ENCODE measurements around the gene NINL. TPM values are rescaled to one million over a fixed set of nuclear protein-coding genes. Genes with fewer than 3 reads are reported as not detected.

NINL gene
- polyA plus RNA-seq, 1 donor (not counting 4 experiments of a cell fraction or from before 2014, with no cell fraction given): 0.79 TPM

DNA sequence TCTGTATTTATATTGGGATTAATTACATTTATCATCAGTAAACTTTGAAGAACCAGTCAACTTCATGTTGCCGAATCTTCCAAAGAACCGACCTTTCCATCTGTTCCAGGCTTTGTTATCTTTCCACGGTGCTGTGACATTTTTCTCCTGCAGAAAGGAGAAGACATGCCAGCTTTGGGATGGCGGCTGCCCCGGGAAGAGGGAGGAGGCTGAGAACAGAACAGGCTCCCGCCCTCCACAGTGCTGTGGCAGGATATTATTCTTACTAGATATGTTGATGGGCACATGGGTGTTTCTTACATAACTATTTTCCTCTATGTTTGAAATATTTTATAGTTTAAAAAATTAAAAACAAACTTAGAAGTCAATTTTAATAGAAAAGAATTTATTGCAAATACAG is 133.0 kb downstream of the NINL start:
- no peaks in the 10 kb centered on the region for H3K4me1 ChIP-seq (ENCODE audit: control insufficient read depth, extremely low read depth, insufficient read depth, low read length)
- TF ChIP-seq, protein P1, sequence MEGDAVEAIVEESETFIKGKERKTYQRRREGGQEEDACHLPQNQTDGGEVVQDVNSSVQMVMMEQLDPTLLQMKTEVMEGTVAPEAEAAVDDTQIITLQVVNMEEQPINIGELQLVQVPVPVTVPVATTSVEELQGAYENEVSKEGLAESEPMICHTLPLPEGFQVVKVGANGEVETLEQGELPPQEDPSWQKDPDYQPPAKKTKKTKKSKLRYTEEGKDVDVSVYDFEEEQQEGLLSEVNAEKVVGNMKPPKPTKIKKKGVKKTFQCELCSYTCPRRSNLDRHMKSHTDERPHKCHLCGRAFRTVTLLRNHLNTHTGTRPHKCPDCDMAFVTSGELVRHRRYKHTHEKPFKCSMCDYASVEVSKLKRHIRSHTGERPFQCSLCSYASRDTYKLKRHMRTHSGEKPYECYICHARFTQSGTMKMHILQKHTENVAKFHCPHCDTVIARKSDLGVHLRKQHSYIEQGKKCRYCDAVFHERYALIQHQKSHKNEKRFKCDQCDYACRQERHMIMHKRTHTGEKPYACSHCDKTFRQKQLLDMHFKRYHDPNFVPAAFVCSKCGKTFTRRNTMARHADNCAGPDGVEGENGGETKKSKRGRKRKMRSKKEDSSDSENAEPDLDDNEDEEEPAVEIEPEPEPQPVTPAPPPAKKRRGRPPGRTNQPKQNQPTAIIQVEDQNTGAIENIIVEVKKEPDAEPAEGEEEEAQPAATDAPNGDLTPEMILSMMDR (optimal IDR thresholded peaks at IDR 0.05 in 1 of 3, IDR thresholded peaks at IDR 0.05 in 1 of 3, conservative IDR thresholded peaks at IDR 0.05 in 1 of 3; ENCODE audit: extremely low read depth in 1 of 3, insufficient read depth in 2 of 3, low read length in 3 of 3): no peak
- no peak for TF ChIP-seq EZH2 (IDR thresholded peaks at IDR 0.05; ENCODE audit: low read length)
- no peak for DNase-seq (ENCODE audit: low read depth, low spot score)
- H3K9ac ChIP-seq (ENCODE audit: control insufficient read depth, extremely low read depth, insufficient read depth, low read length): no peak overlapping the region
- H3K9me3 ChIP-seq (ENCODE audit: control insufficient read depth, low read depth, low read length): no peaks in the 10 kb centered on the region
- no peaks in the 10 kb centered on the region for H4K20me1 ChIP-seq (ENCODE audit: control insufficient read depth, extremely low read depth, insufficient read depth, low read length)
- H3K4me3 ChIP-seq (ENCODE audit: control insufficient read depth in 2 of 3, extremely low read depth in 1 of 3, insufficient read depth in 2 of 3, low read depth in 1 of 3, low read length in 3 of 3): no peak overlapping the region
- dilution Hi-C loops (cut with MboI; ENCODE audit: extremely low pct_ligation_motif_present, low sequenced_read_pairs): no loop called here
- no peak for FAIRE-seq
- no peaks in the 10 kb centered on the region for H3K27me3 ChIP-seq (ENCODE audit: control insufficient read depth, extremely low read depth, insufficient read depth, low read length)
- H3K36me3 ChIP-seq (ENCODE audit: control insufficient read depth in 2 of 2, extremely low read depth in 1 of 2, insufficient read depth in 2 of 2, low read length in 2 of 2): no peaks in the 10 kb centered on the region
- no peak overlapping the region for H2AFZ ChIP-seq (ENCODE audit: control insufficient read depth, low read length)
- H3K4me2 ChIP-seq (ENCODE audit: control insufficient read depth, extremely low read depth, insufficient read depth, low read depth, low read length): no peak overlapping the region
- H3K27ac ChIP-seq (ENCODE audit: control insufficient read depth, insufficient read depth, low read length): no peak overlapping the region
- H3K9me1 ChIP-seq (ENCODE audit: control insufficient read depth, extremely low read depth, insufficient read depth, low read length): no peaks in the 10 kb centered on the region
- H3K79me2 ChIP-seq (ENCODE audit: control insufficient read depth, insufficient read depth, low read length): no peaks in the 10 kb centered on the region

DNA sequence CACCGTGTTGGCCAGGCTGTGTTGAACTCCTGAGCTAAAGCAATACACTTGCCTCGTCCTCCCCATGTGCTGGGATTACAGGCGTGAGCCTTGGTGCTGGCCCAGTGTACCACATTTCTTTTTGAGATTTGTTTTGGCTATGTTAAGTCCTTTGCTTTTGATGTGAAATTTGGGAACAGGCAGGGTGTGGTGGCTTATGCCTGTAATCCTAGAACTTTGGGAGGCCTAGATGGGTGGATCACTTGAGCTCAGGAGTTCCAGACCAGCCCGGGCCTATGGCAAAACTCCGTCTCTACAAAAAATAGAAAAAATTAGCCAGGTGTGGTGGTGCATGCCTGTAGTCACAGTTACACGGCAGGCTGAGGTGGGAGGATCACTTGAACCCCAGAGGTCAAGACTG is 137.7 kb downstream of the NINL start:
- H4K20me1 ChIP-seq (ENCODE audit: control insufficient read depth, extremely low read depth, insufficient read depth, low read length): no peaks in the 10 kb centered on the region
- no peak overlapping the region for H3K4me2 ChIP-seq (ENCODE audit: control insufficient read depth, extremely low read depth, insufficient read depth, low read depth, low read length)
- H3K27ac ChIP-seq (ENCODE audit: control insufficient read depth, insufficient read depth, low read length): no peak overlapping the region
- H3K36me3 ChIP-seq (ENCODE audit: control insufficient read depth in 2 of 2, extremely low read depth in 1 of 2, insufficient read depth in 2 of 2, low read length in 2 of 2): peaks cover 0 to 9% of the 10 kb centered on the region in 2 experiments
- H3K4me3 ChIP-seq (ENCODE audit: control insufficient read depth in 2 of 3, extremely low read depth in 1 of 3, insufficient read depth in 2 of 3, low read depth in 1 of 3, low read length in 3 of 3): no peak overlapping the region
- FAIRE-seq (no peak), DNase-seq (ENCODE audit: low read depth, low spot score) (no peak)
- no peak overlapping the region for H3K9ac ChIP-seq (ENCODE audit: control insufficient read depth, extremely low read depth, insufficient read depth, low read length)
- no peak for TF ChIP-seq EZH2 (IDR thresholded peaks at IDR 0.05; ENCODE audit: low read length)
- TF ChIP-seq, protein P1 (optimal IDR thresholded peaks at IDR 0.05 in 1 of 3, IDR thresholded peaks at IDR 0.05 in 1 of 3, conservative IDR thresholded peaks at IDR 0.05 in 1 of 3; ENCODE audit: extremely low read depth in 1 of 3, insufficient read depth in 2 of 3, low read length in 3 of 3): no peak
- H3K27me3 ChIP-seq (ENCODE audit: control insufficient read depth, extremely low read depth, insufficient read depth, low read length): no peaks in the 10 kb centered on the region
- H3K9me1 ChIP-seq (ENCODE audit: control insufficient read depth, extremely low read depth, insufficient read depth, low read length): no peaks in the 10 kb centered on the region
- no peak overlapping the region for H2AFZ ChIP-seq (ENCODE audit: control insufficient read depth, low read length)
- no peaks in the 10 kb centered on the region for H3K9me3 ChIP-seq (ENCODE audit: control insufficient read depth, low read depth, low read length)
- no peaks in the 10 kb centered on the region for H3K79me2 ChIP-seq (ENCODE audit: control insufficient read depth, insufficient read depth, low read length)
- dilution Hi-C loops (cut with MboI; ENCODE audit: extremely low pct_ligation_motif_present, low sequenced_read_pairs): no loop called here
- H3K4me1 ChIP-seq (ENCODE audit: control insufficient read depth, extremely low read depth, insufficient read depth, low read length): no peaks in the 10 kb centered on the region
